GM18873 (cell line): ENCODE data around the gene TMEM161B.
"Not testable (repeated sequence)": the region's sequence is repeated elsewhere in the genome, so short reads cannot be mapped to it uniquely, and the experiment has no call there.

Experiments
- ATAC-seq: cut with Tn5 transposase; IDR thresholded peaks from one replicate; pipeline ENCODE4 v1.9.1; 2021; ENCODE audit warnings: mild to moderate bottlenecking, moderate library complexity, moderate number of reproducible peaks; ENCODE audit not compliant: unreplicated experiment, low FRiP score

TMEM161B gene

DNA sequence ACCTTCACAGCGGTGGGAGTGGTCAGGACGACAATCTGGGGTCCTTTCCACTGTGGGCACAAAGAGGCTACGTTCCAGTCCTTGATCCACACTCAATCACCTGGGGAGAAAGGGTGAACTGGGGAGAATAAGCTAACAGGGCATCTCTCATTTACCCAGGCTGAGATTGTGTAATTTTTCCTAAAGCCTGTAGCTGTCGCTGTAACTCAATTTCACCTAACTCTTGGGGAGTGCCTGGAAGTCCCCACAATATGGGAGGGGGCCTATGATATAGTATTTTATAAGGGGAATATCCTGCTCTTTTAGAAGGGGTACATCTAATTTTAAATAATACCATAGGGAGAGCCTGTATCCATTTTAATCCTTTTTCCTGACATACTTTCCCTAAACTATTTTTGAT is 79.2 kb downstream of the TMEM161B start:
- not testable (repeated sequence) for ATAC-seq

DNA sequence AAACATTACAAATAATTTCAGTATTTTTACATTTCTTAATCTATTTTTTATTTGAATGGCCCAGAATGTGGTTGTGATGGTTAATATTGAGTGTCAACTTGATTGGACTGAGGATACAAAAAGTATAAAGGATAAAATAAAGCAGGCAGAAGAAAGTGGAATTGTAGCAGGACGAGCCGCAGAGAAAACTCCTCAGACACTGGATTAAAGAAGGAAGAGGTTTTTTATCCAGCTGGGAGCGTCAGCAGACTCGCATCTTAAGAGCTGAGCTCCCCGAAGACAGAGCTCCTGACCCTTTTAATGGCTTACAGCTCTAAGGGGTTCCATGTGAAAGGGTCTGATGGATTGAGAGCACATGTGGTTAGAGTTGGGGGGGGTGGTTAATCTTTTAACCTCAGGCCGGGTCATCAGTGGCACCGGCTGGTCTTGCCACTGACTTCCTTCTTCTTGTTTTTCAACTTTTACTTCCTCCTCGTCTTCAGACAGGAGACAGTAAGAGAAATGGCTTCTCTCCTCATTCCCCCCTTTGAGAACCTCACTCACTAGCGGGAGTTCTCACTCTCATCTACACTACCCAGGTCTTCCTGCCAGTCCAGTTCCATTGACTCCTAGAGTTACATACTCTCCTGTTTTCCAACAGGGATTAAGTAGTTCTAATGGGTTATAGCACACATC is 80.0 kb downstream of the TMEM161B start:
- no peak for ATAC-seq

DNA sequence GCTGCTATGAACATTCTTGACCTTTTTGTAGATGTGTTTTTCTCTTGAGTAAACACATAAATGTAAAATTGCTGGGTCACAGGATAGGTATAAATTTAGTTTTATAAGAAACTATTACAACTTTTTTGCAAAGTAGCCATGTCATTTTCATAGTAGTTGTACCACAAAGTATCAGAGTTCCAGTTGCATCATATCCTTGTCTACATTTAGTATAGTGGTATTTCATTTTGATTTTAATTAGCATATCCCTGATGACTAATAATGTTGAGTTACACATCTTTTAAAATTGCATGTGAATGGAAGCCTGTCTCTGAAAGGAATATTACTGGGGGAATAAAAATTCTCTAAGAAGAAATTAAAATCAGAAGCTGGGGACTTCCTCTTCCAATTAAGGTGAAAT is 85.4 kb downstream of the TMEM161B start:
- ATAC-seq, result no peak

DNA sequence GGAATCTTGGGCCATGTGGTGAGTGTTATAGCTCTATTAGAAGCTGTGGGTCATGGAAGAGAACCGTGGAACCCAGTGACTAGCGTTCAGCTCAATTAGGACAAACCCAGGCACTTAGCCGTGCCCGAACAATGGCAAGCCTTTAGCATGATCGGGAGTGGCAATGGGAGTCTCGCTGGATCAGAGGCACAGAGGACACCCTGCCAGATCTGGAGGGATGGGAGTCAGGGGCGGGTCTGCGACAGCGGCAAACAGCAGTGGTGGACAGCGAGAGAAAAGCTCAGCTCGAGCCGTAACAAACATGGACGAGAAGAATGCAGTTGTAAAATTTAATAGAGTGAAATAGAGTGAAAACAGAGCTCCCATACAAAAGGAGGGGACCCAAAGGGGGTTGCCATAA is 91.2 kb downstream of the TMEM161B start:
- ATAC-seq, result not testable (repeated sequence)

DNA sequence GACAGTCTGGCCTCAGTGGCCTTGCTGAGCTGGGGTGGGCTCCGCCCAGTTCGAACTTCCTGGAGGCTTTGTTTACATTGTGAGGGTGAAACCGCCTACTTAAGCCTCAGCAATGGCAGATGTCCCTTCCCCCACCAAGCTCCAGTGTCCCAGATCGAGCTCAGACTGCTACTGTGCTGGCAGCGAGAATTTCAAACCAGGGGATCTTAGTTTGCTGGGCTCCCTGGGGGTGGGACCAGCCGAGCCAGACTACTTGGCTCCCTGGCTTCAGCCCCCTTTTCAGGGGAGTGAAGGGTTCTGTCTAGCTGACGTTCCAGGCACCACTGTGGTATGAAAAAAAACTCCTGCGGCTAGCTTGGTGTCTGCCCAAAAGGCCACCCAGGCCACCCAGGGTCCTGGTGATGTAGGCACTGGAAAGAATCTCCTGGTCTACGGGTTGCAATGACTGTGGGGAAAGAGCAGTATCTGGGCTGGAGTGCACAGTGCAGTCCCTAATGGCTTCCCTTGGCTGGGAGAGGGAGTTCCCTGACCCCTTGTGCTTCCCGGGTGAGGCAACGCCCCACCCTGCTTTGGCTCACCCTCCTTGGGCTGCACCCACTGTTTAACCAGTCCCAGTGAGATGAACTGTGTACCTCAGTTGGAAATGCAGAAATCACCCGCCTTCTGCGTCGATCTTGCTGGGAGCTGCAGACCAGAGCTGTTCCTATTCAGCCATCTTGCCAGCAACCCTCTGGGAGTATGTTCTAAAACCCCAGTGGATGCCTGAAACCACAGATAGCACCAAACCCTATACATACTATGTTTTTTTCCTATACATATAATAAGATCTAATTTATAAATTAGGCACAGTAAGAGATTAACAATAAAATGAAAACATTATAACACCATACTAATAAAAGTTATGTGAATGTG is 95.5 kb downstream of the TMEM161B start:
- ATAC-seq, result no peak

DNA sequence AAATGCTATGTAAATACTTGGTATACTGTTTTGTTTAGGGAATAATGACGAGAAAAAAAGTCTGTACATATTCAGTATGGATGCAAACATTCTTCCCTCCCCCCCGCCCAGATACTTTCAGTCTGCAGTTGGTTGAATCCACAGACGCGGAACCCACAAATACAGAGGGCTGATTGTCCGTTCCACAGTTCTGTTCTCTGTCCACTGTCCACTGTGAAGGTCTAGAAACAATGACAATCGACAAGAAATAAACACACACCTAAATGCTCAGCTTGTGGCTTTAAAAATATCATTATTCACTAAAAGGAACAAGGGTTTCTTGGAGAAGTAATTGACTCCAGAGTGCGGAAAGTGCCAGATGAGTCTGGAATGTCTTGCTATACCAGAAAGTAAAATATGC is 109.1 kb downstream of the TMEM161B start:
- no peak for ATAC-seq

DNA sequence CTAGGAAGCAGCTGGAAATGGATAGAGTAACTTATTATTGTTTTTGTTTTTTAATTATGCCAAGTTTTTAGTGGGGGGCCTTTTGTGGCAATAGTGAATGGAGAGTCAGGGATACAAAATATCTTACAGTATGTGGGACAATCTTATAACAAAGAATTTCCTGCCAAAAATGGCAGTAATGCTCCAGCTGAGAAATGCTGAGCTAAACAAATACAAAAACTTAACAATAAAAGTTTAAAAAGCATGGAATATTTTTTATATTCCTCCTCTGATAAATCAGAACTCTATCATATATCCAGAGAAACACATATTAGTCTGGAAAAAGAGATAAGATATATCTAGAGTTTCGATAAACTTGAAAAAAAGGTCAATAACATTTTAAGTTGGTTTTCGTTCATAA is 110.6 kb downstream of the TMEM161B start:
- no peak for ATAC-seq

DNA sequence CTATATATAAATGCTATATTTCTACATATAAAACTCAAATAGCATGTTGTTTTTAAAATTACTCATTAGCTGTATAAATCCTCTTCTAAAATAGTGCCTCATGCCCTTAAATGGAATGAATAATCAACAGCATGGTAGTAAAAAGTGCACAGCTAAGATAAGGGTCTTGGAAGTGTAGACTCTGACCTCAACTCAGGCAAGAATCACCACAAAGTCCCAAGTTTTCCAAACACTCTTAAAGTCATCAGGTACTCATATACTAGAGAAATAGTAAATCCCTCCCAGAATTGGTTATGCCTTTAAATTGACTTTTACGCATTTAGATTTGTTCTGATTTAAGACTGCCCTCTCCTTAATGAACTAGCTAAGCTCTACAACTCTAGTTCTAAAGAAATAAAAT is 113.8 kb downstream of the TMEM161B start:
- no peak for ATAC-seq

DNA sequence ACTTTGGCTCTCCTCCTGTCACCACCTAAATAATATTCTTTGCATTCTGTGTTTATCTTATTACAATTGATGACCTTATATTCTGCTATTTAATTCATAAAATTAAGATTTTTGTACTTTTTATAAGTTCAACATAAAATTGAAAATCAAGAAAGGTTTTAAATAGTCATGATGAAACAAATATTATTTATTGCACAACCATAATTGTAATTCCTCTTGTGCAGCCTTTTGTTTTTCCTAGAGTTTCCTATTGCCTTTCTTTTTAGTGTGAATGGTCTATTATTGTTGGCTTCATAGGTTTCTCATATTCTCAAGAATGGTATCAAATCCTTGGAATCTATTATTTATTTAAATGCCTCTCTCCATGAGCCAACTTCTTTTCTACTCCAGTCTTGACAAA is 117.9 kb downstream of the TMEM161B start:
- no peak for ATAC-seq

DNA sequence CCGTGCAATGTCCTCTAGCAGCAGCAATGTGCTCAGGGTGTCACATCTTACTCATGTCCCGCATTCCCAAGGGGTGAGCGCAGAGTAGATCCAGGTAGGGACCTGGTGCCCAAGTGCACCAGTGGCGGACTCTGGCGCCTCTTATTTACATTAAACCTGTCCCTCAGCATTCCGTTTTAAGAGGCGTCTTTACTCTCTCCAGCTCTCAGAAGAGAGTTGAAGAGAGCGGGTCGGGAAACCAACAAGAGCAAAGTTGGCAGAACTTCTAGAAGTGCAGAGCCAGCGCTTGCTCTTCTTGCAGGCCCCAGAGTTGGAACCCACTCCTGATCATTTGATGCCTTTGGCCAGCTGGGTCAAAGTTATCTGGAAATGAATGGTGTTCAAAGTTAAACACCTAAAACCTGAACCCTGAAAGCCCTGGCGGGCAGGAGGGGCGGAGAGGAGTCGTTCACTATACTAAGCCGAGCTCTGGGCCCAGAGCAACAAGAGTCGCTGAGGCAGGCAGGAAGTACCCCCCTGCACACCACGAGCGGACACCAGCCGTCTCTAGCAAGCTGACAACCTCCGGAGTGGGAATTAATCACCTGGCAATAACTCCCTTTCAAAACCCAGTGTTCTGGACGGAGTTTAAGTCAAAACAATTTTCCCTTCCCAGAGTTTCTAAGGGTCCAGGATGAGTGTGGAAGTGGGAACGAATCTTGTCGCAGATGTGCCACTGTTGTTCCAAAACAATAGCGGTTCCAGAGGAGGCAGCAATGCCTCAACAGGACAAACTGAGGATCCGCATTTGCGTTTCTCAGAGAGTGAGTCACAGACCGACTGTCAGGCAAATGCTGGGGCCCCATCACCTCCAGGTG is 122.8 kb downstream of the TMEM161B start:
- ATAC-seq, result no peak

DNA sequence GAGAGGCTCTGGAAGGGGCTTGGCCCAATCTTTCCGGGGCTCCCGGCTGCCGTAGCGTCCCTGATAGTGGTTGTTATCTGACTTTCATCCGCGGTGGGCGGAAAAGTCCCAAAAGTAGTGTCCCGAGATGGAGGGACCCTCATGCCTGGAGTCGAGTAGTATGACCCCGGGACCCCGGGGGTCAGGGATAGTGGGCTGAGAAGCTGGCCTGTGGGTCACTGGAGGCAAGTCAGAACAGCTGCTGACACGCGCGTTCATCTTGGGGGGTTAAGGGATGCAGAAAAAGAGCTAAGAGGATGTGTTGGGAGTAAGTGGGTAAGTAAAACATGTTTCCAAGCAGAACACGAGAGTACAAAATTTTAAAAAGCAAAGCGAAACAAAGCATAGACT is 123.4 kb downstream of the TMEM161B start:
- no peak for ATAC-seq
